H1 (cell line): ENCODE data around the gene CD163. TPM values are rescaled to one million over a fixed set of nuclear protein-coding genes. Genes with fewer than 3 reads are reported as not detected.

ENCODE experiments used
- CTCF ChIA-PET: fragments of 300-600 bp; sonication (Branson Sonifier 250); formaldehyde crosslinking; loops from one replicate; lab custom pipeline; 2021; ENCODE audit not compliant: partially characterized antibody; lab: Charles Lee
- POLR2A ChIA-PET: fragments of 300-600 bp; sonication (Branson Sonifier 250); formaldehyde crosslinking; loops from one replicate; lab custom pipeline; 2021; ENCODE audit warnings: inconsistent platforms; ENCODE audit not compliant: partially characterized antibody; lab: Charles Lee
- DNase-seq, 2 experiments: peaks; one replicate each; pipeline versions ENCODE4 v3.0.0 to v3.0.0-alpha.2; 2010 to 2022; ENCODE audit warnings: low spot score in 2 of 2, low read depth in 1 of 2, mixed read lengths in 1 of 2
- FAIRE-seq: peaks from 2 replicates; lab custom pipeline; 2011; peaks lifted over from hg19 to GRCh38; lab: Jason Lieb, UNC
- H2AFZ ChIP-seq: 2 replicates; pipeline ENCODE4 v1.8.1; 2012; ENCODE audit warnings: low read length, inconsistent platforms
- H2AK5ac ChIP-seq: 2 replicates; pipeline ENCODE4 v1.6.1; 2013; ENCODE audit warnings: low read depth, low read length
- H2BK120ac ChIP-seq: replicated peaks from 2 replicates; pipeline ENCODE3; 2013; ENCODE audit warnings: low read depth, low read length, inconsistent platforms
- H2BK12ac ChIP-seq: 2 replicates; pipeline ENCODE4 v1.6.1; 2013; ENCODE audit warnings: low read depth, low read length
- H2BK15ac ChIP-seq: 2 replicates; pipeline ENCODE4 v1.6.1; 2013; ENCODE audit warnings: low read length
- H2BK20ac ChIP-seq: 2 replicates; pipeline ENCODE4 v1.6.1; 2013; ENCODE audit warnings: low read length
- H2BK5ac ChIP-seq: 2 replicates; pipeline ENCODE4 v1.6.1; 2013; ENCODE audit warnings: low read depth, low read length
- H3K14ac ChIP-seq: 2 replicates; pipeline ENCODE4 v1.6.1; 2013; ENCODE audit warnings: inconsistent platforms; ENCODE audit not compliant: insufficient read length
- H3K18ac ChIP-seq: 2 replicates; pipeline ENCODE4 v1.6.1; 2013; ENCODE audit warnings: low read length; ENCODE audit errors: extremely low read depth
- H3K23ac ChIP-seq: 2 replicates; pipeline ENCODE4 v1.6.1; 2013; ENCODE audit warnings: inconsistent platforms; ENCODE audit not compliant: insufficient read length
- H3K23me2 ChIP-seq: 2 replicates; pipeline ENCODE4 v1.6.1; 2013; ENCODE audit warnings: low read depth, low read length
- H3K27ac ChIP-seq: 2 replicates; pipeline ENCODE4 v1.6.1; 2011; ENCODE audit warnings: low read depth, low read length, inconsistent platforms
- H3K27me3 ChIP-seq, 4 experiments: replicated peaks in 1 of 4; 1 replicate in 1 of 4; 2 replicates in 3 of 4; pipeline versions ENCODE4 v1.6.1 to v1.8.1; 2011 to 2013; ENCODE audit warnings: low read length in 3 of 4, mild to moderate bottlenecking in 3 of 4, inconsistent platforms in 2 of 4, mixed read lengths in 2 of 4, moderate library complexity in 1 of 4; ENCODE audit not compliant: control insufficient read depth in 3 of 4, insufficient read depth in 3 of 4; ENCODE audit errors: extremely low read depth in 1 of 4
- H3K36me3 ChIP-seq, 4 experiments: 2 replicates each; pipeline versions ENCODE4 v1.6.1 to v1.8.1; 2011 to 2013; ENCODE audit warnings: mild to moderate bottlenecking in 4 of 4, low read length in 3 of 4, moderate library complexity in 2 of 4, control low read depth in 1 of 4, inconsistent platforms in 1 of 4; ENCODE audit not compliant: insufficient read depth in 4 of 4, control insufficient read depth in 2 of 4
- H3K4ac ChIP-seq: replicated peaks from 2 replicates; pipeline ENCODE3; 2013; ENCODE audit warnings: low read length, low read depth, mixed read lengths, inconsistent platforms; ENCODE audit not compliant: insufficient read length
- H3K4me1 ChIP-seq, 4 experiments: replicated peaks in 1 of 4; 1 replicate in 1 of 4; 2 replicates in 3 of 4; pipeline versions ENCODE4 v1.6.1 to v1.8.1; 2011 to 2013; ENCODE audit warnings: low read length in 3 of 4, inconsistent platforms in 2 of 4, mixed read lengths in 1 of 4; ENCODE audit not compliant: insufficient read depth in 4 of 4, control insufficient read depth in 3 of 4
- H3K4me2 ChIP-seq, 2 experiments: 2 replicates each; pipeline versions ENCODE4 v1.6.1 to v1.8.1; 2011 to 2013; ENCODE audit warnings: low read depth in 2 of 2, low read length in 2 of 2, control low read depth in 1 of 2, inconsistent platforms in 1 of 2, mild to moderate bottlenecking in 1 of 2; ENCODE audit not compliant: insufficient read depth in 1 of 2
- H3K4me3 ChIP-seq, 4 experiments: fragments of 200-600, 300-600 bp in 1 of 4; sonication (generic), shearing (Covaris generic), sonication (Bioruptor Twin) in 1 of 4; 2 replicates each; pipeline versions ENCODE4 v1.5.1 to v1.8.1; 2011 to 2016; ENCODE audit warnings: low read length in 4 of 4, low read depth in 3 of 4, control low read depth in 2 of 4, inconsistent platforms in 2 of 4, mild to moderate bottlenecking in 2 of 4, mixed read lengths in 1 of 4, moderate library complexity in 1 of 4; ENCODE audit not compliant: insufficient read depth in 2 of 4; ENCODE audit errors: extremely low read depth in 1 of 4
- H3K56ac ChIP-seq: replicated peaks from 2 replicates; pipeline ENCODE3; 2013; ENCODE audit warnings: low read depth, mild to moderate bottlenecking, mixed read lengths, low read length, inconsistent platforms; ENCODE audit not compliant: insufficient read length
- H3K79me1 ChIP-seq: 2 replicates; pipeline ENCODE4 v1.6.1; 2013; ENCODE audit warnings: low read depth, low read length, control low read depth
- H3K79me2 ChIP-seq, 2 experiments: 2 replicates each; pipeline versions ENCODE4 v1.6.1 to v1.8.1; 2012 to 2013; ENCODE audit warnings: low read length in 2 of 2, mild to moderate bottlenecking in 2 of 2, inconsistent platforms in 1 of 2; ENCODE audit not compliant: insufficient read depth in 2 of 2, control insufficient read depth in 1 of 2
- H3K9ac ChIP-seq, 4 experiments: replicated peaks in 1 of 4; 1 replicate in 1 of 4; 2 replicates in 3 of 4; pipeline versions ENCODE4 v1.6.1 to v1.8.1; 2011 to 2013; ENCODE audit warnings: low read depth in 3 of 4, low read length in 3 of 4, control low read depth in 2 of 4, mild to moderate bottlenecking in 2 of 4, moderate library complexity in 2 of 4, inconsistent platforms in 1 of 4; ENCODE audit errors: extremely low read depth in 1 of 4
- H3K9me3 ChIP-seq, 2 experiments: 2 replicates each; pipeline versions ENCODE4 v1.6.1 to v1.8.1; 2012 to 2013; ENCODE audit warnings: mild to moderate bottlenecking in 2 of 2, moderate library complexity in 2 of 2, control low read depth in 1 of 2, inconsistent platforms in 1 of 2, low read depth in 1 of 2, low read length in 1 of 2, mixed read lengths in 1 of 2; ENCODE audit not compliant: insufficient read depth in 2 of 2
- H4K20me1 ChIP-seq, 2 experiments: replicated peaks in 1 of 2; 2 replicates each; pipeline versions ENCODE3 to v1.8.1; 2011 to 2013; ENCODE audit warnings: inconsistent platforms in 2 of 2, low read length in 2 of 2, mild to moderate bottlenecking in 1 of 2; ENCODE audit not compliant: insufficient read depth in 2 of 2, control insufficient read depth in 1 of 2
- H4K5ac ChIP-seq: 2 replicates; pipeline ENCODE4 v1.6.1; 2013; ENCODE audit warnings: low read length, low read depth, mixed read lengths, inconsistent platforms; ENCODE audit not compliant: insufficient read length
- H4K8ac ChIP-seq: 2 replicates; pipeline ENCODE4 v1.8.0; 2013; ENCODE audit warnings: mild to moderate bottlenecking, moderate library complexity, low read length, inconsistent platforms; ENCODE audit not compliant: insufficient read depth; ENCODE audit errors: extremely low read depth
- H4K91ac ChIP-seq: replicated peaks from 2 replicates; pipeline ENCODE3; 2013; ENCODE audit warnings: low read length, mixed read lengths, inconsistent platforms; ENCODE audit not compliant: insufficient read length
- CEBPB ChIP-seq: IDR thresholded peaks from 2 replicates; pipeline ENCODE4 v1.6.1; 2012; ENCODE audit warnings: low read depth, low read length
- KDM5A ChIP-seq: fragments of 200-600 bp; IDR thresholded peaks from 2 replicates; pipeline ENCODE4 v1.7.1; 2012; ENCODE audit warnings: mild to moderate bottlenecking, low read length, inconsistent platforms, mixed read lengths
- SAP30 ChIP-seq: fragments of 300-600 bp; sonication (generic); IDR thresholded peaks from 2 replicates; pipeline ENCODE4 v1.7.1; 2012; ENCODE audit warnings: low read length, moderate library complexity, mild to moderate bottlenecking, inconsistent platforms; ENCODE audit not compliant: insufficient read depth, insufficient replicate concordance
- WGBS, 2 experiments: shearing (Covaris generic) in 1 of 2; methylation state at CpG; one replicate each; pipeline versions ENCODE4 v1.1.6 to v1.1.7; 2013 to 2015; ENCODE audit warnings: low lambda C conversion rate in 2 of 2, mixed read lengths in 2 of 2, inconsistent platforms in 1 of 2, low coverage in 1 of 2, missing lambda C conversion rate in 1 of 2; ENCODE audit not compliant: insufficient replicate concordance in 2 of 2, insufficient coverage in 1 of 2, insufficient read length in 1 of 2; ENCODE audit errors: extremely low coverage in 1 of 2, missing lambda C conversion rate in 1 of 2; 5-methylcytosine and 5-hydroxymethylcytosine counted together
- polyA plus RNA-seq, 7 experiments: library from polyadenylated mRNA; depleted of rRNA in 3 of 7; stranded (reverse) in 5 of 7; unstranded in 2 of 7; fragments of >200 nt in 5 of 7; fragments of 200-250 nt in 2 of 7; gene quantifications; 1 replicate in 5 of 7; 2 replicates in 1 of 7; 4 replicates in 1 of 7; pipeline versions ENCODE4 v1.2.1 to v1.2.3, GENCODE V29; 2011 to 2013; ENCODE audit warnings: missing spikeins in 2 of 7, mixed read lengths in 2 of 7
- total RNA-seq: library from RNA; stranded (reverse); fragmentation: NEBNext Ultra II Directional; extraction: Animal tissue kit (Norgen Biotek cat#: 25700); gene quantifications from 2 replicates; pipeline ENCODE4 v1.2.1, GENCODE V29; 2021
- TF ChIP-seq, protein P1 (sequence below), 3 experiments: IDR thresholded peaks; 1 replicate in 2 of 3; 2 replicates in 1 of 3; pipeline versions ENCODE4 v1.5.1 to v1.6.1; 2011; ENCODE audit warnings: low read length in 3 of 3, mild to moderate bottlenecking in 3 of 3, inconsistent platforms in 2 of 3, low read depth in 1 of 3, moderate library complexity in 1 of 3; ENCODE audit not compliant: insufficient read depth in 1 of 3; ENCODE audit errors: control extremely low read depth in 1 of 3

CD163 gene
- total and polyA plus RNA-seq, 2 of the 8 experiments (the other 6 are each of a cell fraction or from before 2014, with no cell fraction given) = 0.02 TPM; not detected in 1

DNA sequence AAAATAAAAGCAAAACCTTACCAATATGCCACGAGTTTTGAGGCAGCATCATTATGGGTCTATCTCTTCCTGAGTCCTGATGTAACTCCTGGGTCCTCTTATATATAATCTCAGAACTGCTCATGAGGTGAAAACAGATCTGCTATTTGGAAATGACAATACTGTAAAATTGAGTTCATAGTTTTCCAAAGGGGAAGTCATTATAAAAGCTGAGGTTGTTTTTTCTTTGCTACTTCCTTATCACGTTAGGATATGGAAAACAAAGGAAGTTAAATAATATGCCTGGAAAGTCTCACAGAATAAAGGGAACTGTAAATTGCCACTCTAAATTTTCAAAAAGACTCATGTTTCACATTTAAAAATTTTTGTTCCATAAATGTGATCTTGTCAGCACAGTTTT is 59.5 kb downstream of the CD163 start, which contains the start of gene CD163L1:
CD163L1 (minus strand) TSS at position 78 of the 400 bp plus-strand sequence; CDS start at position 52, 26 bp downstream.
- Histone ChIP-seq H3K4me1 (0 out of 7 replicates have a peak, but pooled peaks cover 0 to 2% (median 0%) of the 10 kb centered on the region in 4 experiments), H3K23ac (no peak within 1 kb of the TSS), H3K79me2 (no peaks in the 10 kb centered on the region), H3K18ac (no peak within 1 kb of the TSS), H2AK5ac (no peak within 1 kb of the TSS), H4K91ac (no peak within 1 kb of the TSS), H3K9me3 (no peaks in the 10 kb centered on the region), H3K4ac (no peak within 1 kb of the TSS), H2BK12ac (no peak within 1 kb of the TSS), H3K4me2 (no peak within 1 kb of the TSS), H3K4me3 (no peak within 1 kb of the TSS), H4K8ac (no peak within 1 kb of the TSS), H4K20me1 (no peaks in the 10 kb centered on the region), H2BK20ac (no peak within 1 kb of the TSS), H3K23me2 (no peaks in the 10 kb centered on the region), H3K56ac (no peak within 1 kb of the TSS), H3K9ac (no peak within 1 kb of the TSS), H3K27me3 (no peaks in the 10 kb centered on the region; a peak in 1 of 7 replicates), H3K79me1 (no peaks in the 10 kb centered on the region), H3K14ac (no peak within 1 kb of the TSS), H3K36me3 (no peaks in the 10 kb centered on the region), H2BK5ac (no peak within 1 kb of the TSS), H2BK15ac (no peak within 1 kb of the TSS), H3K27ac (no peak within 1 kb of the TSS), H2AFZ (no peak within 1 kb of the TSS), H2BK120ac (no peak within 1 kb of the TSS), H4K5ac (no peak within 1 kb of the TSS)
- POLR2A ChIA-PET = no interaction called here
- DNase-seq (no peak), FAIRE-seq (no peak)
- 87% methylated on average over 2 of the region's 2 CpGs; no CpG with 5 or more reads in 1 of the 2 experiments for WGBS, 2 experiments
- CTCF ChIA-PET = interaction anchor here (1.3 kb wide), 1 partner anchor 12 kb away, joined by 4 read pairs; no protein-coding TSS in a partner anchor
- TF ChIP-seq, protein P1, sequence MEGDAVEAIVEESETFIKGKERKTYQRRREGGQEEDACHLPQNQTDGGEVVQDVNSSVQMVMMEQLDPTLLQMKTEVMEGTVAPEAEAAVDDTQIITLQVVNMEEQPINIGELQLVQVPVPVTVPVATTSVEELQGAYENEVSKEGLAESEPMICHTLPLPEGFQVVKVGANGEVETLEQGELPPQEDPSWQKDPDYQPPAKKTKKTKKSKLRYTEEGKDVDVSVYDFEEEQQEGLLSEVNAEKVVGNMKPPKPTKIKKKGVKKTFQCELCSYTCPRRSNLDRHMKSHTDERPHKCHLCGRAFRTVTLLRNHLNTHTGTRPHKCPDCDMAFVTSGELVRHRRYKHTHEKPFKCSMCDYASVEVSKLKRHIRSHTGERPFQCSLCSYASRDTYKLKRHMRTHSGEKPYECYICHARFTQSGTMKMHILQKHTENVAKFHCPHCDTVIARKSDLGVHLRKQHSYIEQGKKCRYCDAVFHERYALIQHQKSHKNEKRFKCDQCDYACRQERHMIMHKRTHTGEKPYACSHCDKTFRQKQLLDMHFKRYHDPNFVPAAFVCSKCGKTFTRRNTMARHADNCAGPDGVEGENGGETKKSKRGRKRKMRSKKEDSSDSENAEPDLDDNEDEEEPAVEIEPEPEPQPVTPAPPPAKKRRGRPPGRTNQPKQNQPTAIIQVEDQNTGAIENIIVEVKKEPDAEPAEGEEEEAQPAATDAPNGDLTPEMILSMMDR (IDR thresholded peaks at IDR 0.05; ENCODE audit: control extremely low read depth in 1 of 3, insufficient read depth in 1 of 3, low read depth in 1 of 3, low read length in 3 of 3) = no peak
- TF ChIP-seq KDM5A (no peak), CEBPB (no peak), SAP30 (no peak)
